Mesenteric fat pad (tissue), 1 donor: Measurements from ENCODE around the gene AQP2. TPM values are rescaled to one million over a fixed set of nuclear protein-coding genes. Genes with fewer than 3 reads are reported as not detected.

Source experiments
- DNase-seq: peaks from one replicate; pipeline ENCODE4 v3.0.0-alpha.2; 2020; ENCODE audit warnings: low spot score
- long read RNA-seq: library from polyadenylated mRNA; unstranded; transcript quantifications from one replicate; pipeline ENCODE4 v2.0.0, GENCODE V29; 2020
- total RNA-seq: library from RNA; stranded (reverse); fragmentation: NEBNext Ultra II Directional; extraction: Animal tissue kit (Norgen Biotek cat#: 25700); gene quantifications from one replicate; pipeline ENCODE4 v1.2.1, GENCODE V29; 2021
- donor health status: DM: yes; HTN: yes; CAD: no.

AQP2 gene
- not detected for total RNA-seq
- long read RNA-seq: 0 reads

GRCh38 chr12:49950273-49951251 lies at the start of gene AQP2:
Gene AQP2 (plus strand): TSS chr12:49950737. CDS start chr12:49950831, 94 bp downstream.
- DNase-seq: peak; percentile 83

- DNase-seq: no peak
These were observed 49.5 kb upstream of the AQP2 start for GRCh38 chr12:49901026-49901425.

- DNase-seq: no peak
These were observed 48.6 kb upstream of the AQP2 start for GRCh38 chr12:49901986-49902385.

- no peak for DNase-seq
These were observed 47.9 kb upstream of the AQP2 start for GRCh38 chr12:49902399-49903350.

GRCh38 chr12:49903351-49903699 lies 47.2 kb upstream of the AQP2 start:
- no peak for DNase-seq

GRCh38 chr12:49903700-49904423 lies 46.7 kb upstream of the AQP2 start, which contains the start of gene FAIM2:
Gene FAIM2 (minus strand): TSS chr12:49903900. CDS start chr12:49903792, 108 bp downstream.
- DNase-seq: no peak

- DNase-seq: no peak
These were observed 45.9 kb upstream of the AQP2 start for GRCh38 chr12:49904601-49905000.

GRCh38 chr12:49905718-49906314 lies 44.7 kb upstream of the AQP2 start:
- DNase-seq: no peak

GRCh38 chr12:49907352-49907751 lies 43.2 kb upstream of the AQP2 start:
- no peak for DNase-seq

GRCh38 chr12:49909356-49909755 lies 41.2 kb upstream of the AQP2 start:
- DNase-seq: no peak

GRCh38 chr12:49909826-49910225 lies 40.7 kb upstream of the AQP2 start:
- DNase-seq: no peak

GRCh38 chr12:49910331-49911212 lies 40.0 kb upstream of the AQP2 start:
- DNase-seq: no peak

GRCh38 chr12:49911213-49911605 lies 39.3 kb upstream of the AQP2 start:
- DNase-seq: no peak

- no peak for DNase-seq
These were observed 37.9 kb upstream of the AQP2 start for GRCh38 chr12:49912345-49913255.

- no peak for DNase-seq
These were observed 34.2 kb upstream of the AQP2 start for GRCh38 chr12:49916129-49916919.

GRCh38 chr12:49917166-49917787 lies 33.3 kb upstream of the AQP2 start:
- DNase-seq: no peak

- no peak for DNase-seq
These were observed 32.8 kb upstream of the AQP2 start for GRCh38 chr12:49917788-49918173.
